Osteocyte (in vitro differentiated cells): Measurements from ENCODE around the gene CPLANE1. TPM values are rescaled to one million over a fixed set of nuclear protein-coding genes. Genes with fewer than 3 reads are reported as not detected.

Experiments
- DNase-seq: peaks from one replicate; pipeline ENCODE4 v3.0.0; 2021; ENCODE audit warnings: mixed read lengths; ENCODE audit not compliant: unreplicated experiment; ENCODE audit errors: extremely low spot score
- H3K27ac Mint-ChIP-seq: one replicate; pipeline ENCODE4 v1.8.0; 2021; ENCODE audit warnings: mild to moderate bottlenecking, mixed read lengths; ENCODE audit not compliant: unreplicated experiment
- H3K27me3 Mint-ChIP-seq: one replicate; pipeline ENCODE4 v1.8.0; 2021; ENCODE audit warnings: mixed read lengths; ENCODE audit not compliant: unreplicated experiment
- H3K36me3 Mint-ChIP-seq: one replicate; pipeline ENCODE4 v1.8.0; 2021; ENCODE audit warnings: mixed read lengths; ENCODE audit not compliant: unreplicated experiment
- H3K4me1 Mint-ChIP-seq: one replicate; pipeline ENCODE4 v1.8.0; 2021; ENCODE audit warnings: mixed read lengths; ENCODE audit not compliant: unreplicated experiment
- H3K4me3 Mint-ChIP-seq: one replicate; pipeline ENCODE4 v1.8.0; 2021; ENCODE audit warnings: mild to moderate bottlenecking, moderate library complexity, mixed read lengths; ENCODE audit not compliant: unreplicated experiment
- H3K9me3 Mint-ChIP-seq: one replicate; pipeline ENCODE4 v1.8.0; 2021; ENCODE audit warnings: mixed read lengths; ENCODE audit not compliant: unreplicated experiment
- CTCF ChIP-seq: fragments of 200-600 bp; sonication (generic); IDR thresholded peaks from 2 replicates; pipeline ENCODE4 v1.5.0; 2021; ENCODE audit warnings: antibody characterized with exemption, mild to moderate bottlenecking, moderate library complexity
- total RNA-seq: library from RNA; stranded (reverse); gene quantifications from 2 replicates; pipeline ENCODE4 v1.2.1, GENCODE V29; 2021

CPLANE1 gene
- total RNA-seq, 1 donor from 2014 or later: 33.7 TPM

- H3K27me3 Mint-ChIP-seq: no peaks in the 10 kb centered on the region
- no peak overlapping the region for H3K27ac Mint-ChIP-seq
- H3K4me1 Mint-ChIP-seq: no peaks in the 10 kb centered on the region
- peaks cover 5% of the 10 kb centered on the region for H3K9me3 Mint-ChIP-seq
- peaks cover 33% of the 10 kb centered on the region for H3K36me3 Mint-ChIP-seq
- no peak overlapping the region for H3K4me3 Mint-ChIP-seq
- no peak for DNase-seq
- no peak for TF ChIP-seq CTCF
These were observed 168.5 kb downstream of the CPLANE1 start for GRCh38 chr5:37080697-37081096.

- H3K4me3 Mint-ChIP-seq: no peak overlapping the region
- no peaks in the 10 kb centered on the region for H3K4me1 Mint-ChIP-seq
- no peak overlapping the region for H3K27ac Mint-ChIP-seq
- no peaks in the 10 kb centered on the region for H3K27me3 Mint-ChIP-seq
- DNase-seq: no peak
- peaks cover 5% of the 10 kb centered on the region for H3K9me3 Mint-ChIP-seq
- TF ChIP-seq CTCF: no peak
- H3K36me3 Mint-ChIP-seq: peaks cover 20% of the 10 kb centered on the region
These were observed 172.0 kb downstream of the CPLANE1 start for GRCh38 chr5:37077146-37077545.

- no peak for TF ChIP-seq CTCF
- Mint-ChIP-seq H3K4me1 (no peaks in the 10 kb centered on the region), H3K36me3 (peaks cover 20% of the 10 kb centered on the region), H3K27ac (no peak overlapping the region), H3K27me3 (no peaks in the 10 kb centered on the region), H3K4me3 (no peak overlapping the region), H3K9me3 (peaks cover 5% of the 10 kb centered on the region)
- DNase-seq: no peak
These were observed 173.7 kb downstream of the CPLANE1 start for GRCh38 chr5:37075399-37075950.

GRCh38 chr5:37071901-37072581 is 177.1 kb downstream of the CPLANE1 start:
- Mint-ChIP-seq H3K36me3 (no peaks in the 10 kb centered on the region), H3K4me1 (peaks cover 2% of the 10 kb centered on the region), H3K4me3 (no peak overlapping the region), H3K9me3 (no peaks in the 10 kb centered on the region), H3K27me3 (no peaks in the 10 kb centered on the region), H3K27ac (no peak overlapping the region)
- TF ChIP-seq CTCF: no peak
- DNase-seq: no peak

GRCh38 chr5:37071487-37071886 is 177.7 kb downstream of the CPLANE1 start:
- H3K4me1 Mint-ChIP-seq: peaks cover 2% of the 10 kb centered on the region
- H3K27ac Mint-ChIP-seq: no peak overlapping the region
- H3K9me3 Mint-ChIP-seq: no peaks in the 10 kb centered on the region
- DNase-seq: no peak
- no peak for TF ChIP-seq CTCF
- no peaks in the 10 kb centered on the region for H3K36me3 Mint-ChIP-seq
- no peak overlapping the region for H3K4me3 Mint-ChIP-seq
- H3K27me3 Mint-ChIP-seq: no peaks in the 10 kb centered on the region
